HG02763 (cell line): Measurements from ENCODE around the gene EMC10.
"Not testable (repeated sequence)": the region's sequence is repeated elsewhere in the genome, so short reads cannot be mapped to it uniquely, and the experiment has no call there.

Experiments
- ATAC-seq: cut with Tn5 transposase; IDR thresholded peaks from one replicate; pipeline ENCODE4 v1.9.1; 2021; ENCODE audit warnings: mild to moderate bottlenecking, moderate library complexity; ENCODE audit not compliant: unreplicated experiment

Gene EMC10

DNA sequence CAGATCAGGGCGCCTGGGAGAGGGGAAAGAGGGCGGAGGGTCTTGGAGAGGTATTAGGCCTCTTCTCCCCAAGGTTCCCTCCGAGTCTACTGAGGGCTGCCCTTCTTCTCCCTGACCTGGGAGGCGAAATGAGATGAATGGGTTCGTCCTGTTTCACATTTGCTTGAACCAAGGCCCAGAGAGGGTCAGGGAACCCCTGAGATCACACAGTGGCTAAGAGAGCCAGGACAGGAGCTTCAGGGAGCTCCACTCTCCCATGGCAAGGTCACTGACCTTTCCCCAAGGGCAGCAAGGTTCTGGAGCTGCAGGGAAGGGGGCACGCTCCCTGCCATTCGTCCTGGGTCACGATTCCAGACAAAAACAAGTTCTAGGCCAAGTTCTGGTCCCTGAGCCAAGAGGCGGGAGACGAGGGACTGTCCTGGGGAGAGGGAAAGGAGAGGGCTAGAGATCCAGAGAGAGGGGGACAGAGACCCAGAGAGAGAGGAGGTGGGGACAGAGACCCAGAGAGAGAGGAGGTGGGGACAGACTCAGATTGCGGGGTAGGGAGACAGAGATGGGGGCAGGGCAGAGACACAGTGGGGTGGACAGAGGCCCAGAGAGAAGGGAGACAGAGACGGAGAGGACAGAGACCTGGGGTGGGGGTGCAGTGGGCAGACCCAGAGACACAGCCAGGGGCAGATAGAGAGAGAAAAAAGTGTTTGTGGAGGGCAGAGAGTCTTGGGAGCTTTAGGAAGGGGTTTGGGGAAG, 36.9 kb downstream of the EMC10 start:
- no peak for ATAC-seq

- ATAC-seq: no peak
Measured at GRCh38 chr19:50513746-50514345, 37.5 kb downstream of the EMC10 start, which contains the start of gene ASPDH. Gene ASPDH (minus strand): TSS chr19:50513913. CDS start chr19:50513823, 90 bp downstream.

DNA sequence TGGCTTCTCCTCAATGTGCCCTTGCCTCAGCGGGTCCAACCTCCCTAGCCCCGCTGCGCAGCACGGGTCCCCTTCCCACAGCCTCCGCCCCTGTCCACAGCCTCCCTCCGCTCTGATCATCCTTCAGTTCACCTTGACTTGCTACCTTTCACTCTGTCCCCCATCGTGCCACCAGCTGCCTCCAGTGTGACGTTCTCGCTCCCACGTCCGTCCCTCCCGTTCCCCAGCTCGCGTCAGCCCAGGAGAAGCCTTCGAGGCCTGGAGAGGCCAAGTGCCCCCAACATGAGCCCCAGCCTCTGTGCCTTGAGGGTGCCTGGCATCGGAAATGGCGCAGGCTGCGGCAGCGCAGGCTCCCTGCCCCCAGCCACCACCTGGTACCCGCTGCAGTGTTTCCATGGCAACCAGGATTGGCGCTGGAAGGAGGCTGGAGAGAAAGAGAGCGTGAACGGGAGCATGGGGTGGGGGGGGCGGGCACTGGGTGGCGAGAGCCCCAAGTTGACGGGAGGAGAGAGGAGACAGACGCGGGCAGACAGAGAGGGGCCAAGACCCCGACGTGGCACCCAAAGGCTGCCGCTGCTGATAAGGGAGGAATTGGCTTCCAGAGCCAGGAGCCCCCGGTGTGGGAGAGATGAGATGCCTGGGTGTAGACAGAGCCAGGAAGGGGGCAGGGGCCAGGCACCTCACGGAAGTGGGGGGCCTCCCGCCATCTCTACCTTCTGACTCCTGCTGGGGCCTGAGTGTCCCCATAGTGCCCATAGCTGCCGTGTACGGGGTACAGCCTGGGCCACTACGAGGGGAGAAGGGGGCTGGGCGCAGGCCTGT, 38.2 kb downstream of the EMC10 start:
- ATAC-seq: no peak

DNA sequence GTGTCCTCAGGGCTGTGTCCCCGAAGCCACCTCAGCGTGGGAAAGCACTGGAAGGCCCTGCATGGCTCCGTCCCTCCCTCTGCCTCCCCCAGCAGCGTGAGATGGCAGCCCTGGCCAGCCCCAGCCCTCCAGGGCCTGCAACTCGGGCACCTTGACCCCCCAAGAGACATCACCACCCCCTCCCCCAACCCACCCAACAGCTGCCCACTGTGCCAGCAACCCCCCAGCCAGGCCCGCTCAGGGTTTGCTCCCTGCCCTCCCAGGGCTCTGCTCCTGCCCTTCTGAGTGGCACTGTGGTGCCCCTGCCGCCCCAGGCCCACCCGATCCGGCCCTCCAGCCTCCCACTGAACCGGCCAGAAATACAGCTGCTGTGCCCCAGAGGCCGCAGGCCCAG, 38.9 kb downstream of the EMC10 start:
- ATAC-seq: no peak

DNA sequence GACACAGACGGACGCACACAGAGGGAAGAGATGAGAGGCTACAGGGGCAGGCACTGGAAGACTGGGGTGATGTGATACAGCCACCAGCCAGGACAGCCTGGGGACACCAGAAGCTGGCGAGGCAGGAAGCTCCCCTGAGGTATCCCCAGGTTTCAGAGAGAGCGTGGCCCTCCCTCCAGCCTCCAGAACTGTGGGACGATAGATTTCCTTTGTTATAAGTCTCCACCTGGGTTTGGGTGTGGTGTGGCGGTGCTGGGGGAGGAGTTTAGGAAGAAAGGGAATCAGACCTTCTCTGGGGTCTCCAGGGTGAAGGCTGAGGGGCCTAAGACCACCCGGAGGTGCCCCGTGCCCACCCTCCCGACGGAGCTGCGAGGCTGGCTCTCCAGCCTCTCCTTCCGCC, 40.1 kb downstream of the EMC10 start:
- ATAC-seq: no peak

DNA sequence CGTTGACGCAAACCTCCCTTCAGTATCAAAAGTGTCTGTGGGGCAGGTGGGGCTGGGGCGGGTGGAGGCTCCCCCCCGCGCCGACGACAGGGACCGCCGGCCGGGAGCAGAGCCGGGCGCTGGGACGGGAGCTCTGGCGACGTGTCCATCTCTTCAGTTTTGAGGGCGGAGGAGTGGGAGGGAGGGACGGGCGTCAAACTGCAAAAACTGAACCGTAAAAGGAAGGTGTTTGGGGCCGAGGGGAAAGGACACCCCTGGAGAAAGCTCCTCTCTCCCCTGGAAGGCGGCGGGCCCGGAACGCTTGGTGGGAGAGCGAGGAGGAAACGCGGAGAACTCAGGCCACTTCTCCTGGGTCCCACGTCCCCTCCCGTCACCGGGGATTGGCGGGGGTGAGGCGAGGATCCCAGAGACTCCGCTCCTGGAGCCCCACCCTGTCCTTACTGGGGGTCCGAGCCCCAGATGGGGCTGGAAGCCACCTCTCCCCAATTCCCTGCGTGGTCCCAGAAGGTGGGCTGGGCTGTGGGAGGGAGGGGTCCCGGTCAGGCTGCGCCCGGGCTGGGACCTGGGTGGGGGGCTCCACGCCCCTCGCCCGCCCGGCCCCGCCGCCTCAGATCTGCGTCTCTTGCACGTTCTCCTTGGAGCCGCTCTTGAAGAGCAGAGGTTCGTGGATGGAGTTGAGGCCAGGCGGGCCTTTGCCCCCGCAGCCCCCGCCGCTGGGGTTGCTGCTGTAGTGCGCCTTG, 40.8 kb downstream of the EMC10 start:
- no peak for ATAC-seq

- ATAC-seq: no peak
Measured at GRCh38 chr19:50517704-50518075, 41.4 kb downstream of the EMC10 start.

DNA sequence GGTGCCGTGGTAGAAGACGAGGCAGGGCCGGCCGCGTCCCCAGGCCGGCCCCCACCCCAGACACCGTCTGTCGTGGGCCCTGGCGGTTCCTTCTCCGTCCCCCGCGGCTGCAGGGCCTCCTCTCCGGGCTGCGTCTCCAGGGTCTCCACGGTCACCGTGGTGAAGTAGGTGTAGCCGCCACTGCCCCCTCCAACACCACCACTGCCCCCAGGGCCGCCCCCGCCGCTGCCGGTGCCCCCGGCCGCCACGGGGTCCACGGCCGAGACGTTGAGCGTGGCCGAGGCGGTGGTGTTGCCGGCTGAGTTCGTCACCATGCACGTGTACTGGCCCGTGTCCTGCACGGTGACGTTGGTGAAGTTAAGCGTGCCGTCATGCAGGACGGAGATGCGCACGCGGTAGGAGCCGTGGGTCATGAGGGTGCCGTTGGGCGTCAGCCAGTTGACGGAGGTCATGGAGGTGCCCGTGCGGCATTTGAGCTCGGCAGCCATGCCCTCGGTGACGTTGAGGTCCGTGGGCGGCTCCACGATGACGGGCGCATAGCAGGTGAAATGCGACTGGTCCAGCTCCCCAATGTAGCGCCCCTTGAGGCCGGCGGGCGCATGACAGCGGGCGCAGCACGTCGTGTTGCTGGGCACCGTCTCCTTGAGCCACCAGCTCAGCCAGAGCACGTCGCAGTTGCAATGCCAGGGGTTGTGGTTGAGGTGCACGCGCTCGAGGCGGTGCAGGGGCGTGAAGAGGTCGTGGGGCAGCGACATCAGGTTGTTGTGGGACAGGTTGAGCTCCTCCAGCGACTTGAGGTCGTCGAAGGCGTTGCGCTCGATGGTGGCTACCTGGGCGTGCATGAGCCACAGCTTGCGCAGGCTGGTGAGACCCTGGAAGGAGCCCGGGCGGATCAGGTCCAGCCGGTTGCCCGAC, 42.0 kb downstream of the EMC10 start:
- no peak for ATAC-seq

DNA sequence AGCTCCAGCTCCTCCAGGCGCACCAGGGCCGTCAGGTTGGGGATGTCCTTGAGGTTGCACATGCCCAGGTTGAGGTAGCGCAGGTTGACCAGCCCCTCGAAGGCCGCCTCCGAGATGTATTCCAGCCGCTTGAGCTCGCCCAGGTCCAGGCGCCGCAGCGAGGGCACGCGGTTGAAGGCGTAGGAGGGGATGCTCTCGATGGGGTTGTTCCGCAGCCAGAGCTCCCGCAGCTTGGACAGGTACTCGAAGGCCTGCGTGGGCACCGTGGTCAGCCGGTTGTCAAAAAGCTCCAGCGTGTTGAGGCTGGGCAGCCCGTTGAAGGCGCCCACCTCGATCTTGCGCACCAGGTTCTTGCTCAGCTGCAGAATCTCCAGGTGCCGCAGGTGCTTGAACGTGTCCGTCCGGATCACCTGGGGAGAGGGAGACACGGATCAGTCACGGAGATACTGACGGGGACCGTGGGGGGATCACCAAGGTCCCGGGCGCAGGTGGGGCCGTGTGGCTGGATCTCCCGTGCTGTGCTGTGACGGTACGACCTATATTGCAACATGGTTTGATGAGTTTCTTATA, 42.8 kb downstream of the EMC10 start:
- no peak for ATAC-seq

- no peak for ATAC-seq
Measured at GRCh38 chr19:50520822-50521465, 44.6 kb downstream of the EMC10 start.

- no peak for ATAC-seq
Measured at GRCh38 chr19:50522881-50523280, 46.6 kb downstream of the EMC10 start.

GRCh38 chr19:50528052-50528451, 51.7 kb downstream of the EMC10 start:
- ATAC-seq: not testable (repeated sequence)

GRCh38 chr19:50531171-50531612, 54.9 kb downstream of the EMC10 start:
- no peak for ATAC-seq

DNA sequence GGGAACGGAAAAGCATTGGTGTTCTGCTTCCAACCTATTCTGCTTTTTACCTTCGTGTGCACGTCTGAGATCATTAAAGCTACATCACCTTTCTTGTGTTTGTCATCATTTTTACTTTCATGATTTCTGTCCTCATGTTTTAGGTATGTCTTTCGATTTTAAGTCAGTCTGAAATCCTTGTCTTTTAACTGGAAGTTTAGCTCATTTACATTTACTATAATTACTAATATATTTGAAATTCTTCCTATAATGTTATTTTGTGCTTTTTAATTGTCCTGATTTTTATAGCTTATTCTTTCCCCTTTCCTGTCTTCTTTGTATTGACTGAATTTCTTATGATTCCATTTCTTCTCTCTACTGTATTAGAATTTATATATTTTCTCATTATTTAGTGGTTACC, 56.6 kb downstream of the EMC10 start:
- ATAC-seq: no peak

- ATAC-seq: no peak
Measured at GRCh38 chr19:50534478-50534877, 58.2 kb downstream of the EMC10 start.

GRCh38 chr19:50535672-50536187, 59.4 kb downstream of the EMC10 start:
- ATAC-seq: no peak

GRCh38 chr19:50536662-50537305, 60.5 kb downstream of the EMC10 start:
- no peak for ATAC-seq

DNA sequence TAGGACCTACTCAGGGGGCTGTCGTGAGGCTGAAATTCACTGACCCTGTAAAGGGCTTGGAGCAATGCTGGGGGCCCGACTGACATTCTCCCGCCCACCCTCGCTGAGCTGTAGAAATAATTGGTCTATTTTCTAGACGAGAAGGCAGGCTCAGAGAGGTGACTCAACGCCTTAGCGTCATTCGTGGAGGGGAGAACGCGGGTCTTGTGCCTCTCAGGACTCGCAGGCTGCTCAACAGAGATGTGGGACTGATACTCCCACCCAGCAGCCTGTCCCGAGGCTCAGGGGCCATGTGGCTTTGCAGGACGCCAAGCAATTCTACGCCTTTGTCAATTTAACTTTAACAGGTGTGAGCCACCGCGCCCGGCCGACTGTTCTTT, 61.0 kb downstream of the EMC10 start:
- ATAC-seq: no peak
